ENCODE measurements around the gene CHRND. TPM values are rescaled to one million over a fixed set of nuclear protein-coding genes. Genes with fewer than 3 reads are reported as not detected.

Gene CHRND
- total and polyA plus RNA-seq, 2 experiments from 2014 or later = 0.10 to 0.11 TPM

DNA sequence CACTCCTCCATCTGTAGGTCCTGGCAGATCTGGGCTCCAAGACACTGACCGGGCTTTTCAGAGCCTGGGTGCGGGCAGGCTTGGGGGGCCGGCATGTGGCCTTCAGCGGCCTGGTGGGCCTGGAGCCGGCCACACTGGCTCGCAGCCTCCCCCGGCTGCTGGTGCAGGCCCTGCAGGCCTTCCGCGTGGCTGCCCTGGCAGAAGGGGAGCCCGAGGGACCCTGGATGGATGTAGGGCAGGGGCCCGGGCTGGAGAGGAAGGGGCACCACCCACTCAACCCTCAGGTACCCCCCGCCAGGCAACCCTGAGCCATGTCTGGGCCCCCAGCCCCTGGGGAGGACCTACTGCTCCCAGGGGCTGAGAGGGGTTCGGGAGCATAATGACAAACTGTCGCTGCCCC is 761 bp upstream of the CHRND start (continued):
- TF ChIP-seq, protein P1, sequence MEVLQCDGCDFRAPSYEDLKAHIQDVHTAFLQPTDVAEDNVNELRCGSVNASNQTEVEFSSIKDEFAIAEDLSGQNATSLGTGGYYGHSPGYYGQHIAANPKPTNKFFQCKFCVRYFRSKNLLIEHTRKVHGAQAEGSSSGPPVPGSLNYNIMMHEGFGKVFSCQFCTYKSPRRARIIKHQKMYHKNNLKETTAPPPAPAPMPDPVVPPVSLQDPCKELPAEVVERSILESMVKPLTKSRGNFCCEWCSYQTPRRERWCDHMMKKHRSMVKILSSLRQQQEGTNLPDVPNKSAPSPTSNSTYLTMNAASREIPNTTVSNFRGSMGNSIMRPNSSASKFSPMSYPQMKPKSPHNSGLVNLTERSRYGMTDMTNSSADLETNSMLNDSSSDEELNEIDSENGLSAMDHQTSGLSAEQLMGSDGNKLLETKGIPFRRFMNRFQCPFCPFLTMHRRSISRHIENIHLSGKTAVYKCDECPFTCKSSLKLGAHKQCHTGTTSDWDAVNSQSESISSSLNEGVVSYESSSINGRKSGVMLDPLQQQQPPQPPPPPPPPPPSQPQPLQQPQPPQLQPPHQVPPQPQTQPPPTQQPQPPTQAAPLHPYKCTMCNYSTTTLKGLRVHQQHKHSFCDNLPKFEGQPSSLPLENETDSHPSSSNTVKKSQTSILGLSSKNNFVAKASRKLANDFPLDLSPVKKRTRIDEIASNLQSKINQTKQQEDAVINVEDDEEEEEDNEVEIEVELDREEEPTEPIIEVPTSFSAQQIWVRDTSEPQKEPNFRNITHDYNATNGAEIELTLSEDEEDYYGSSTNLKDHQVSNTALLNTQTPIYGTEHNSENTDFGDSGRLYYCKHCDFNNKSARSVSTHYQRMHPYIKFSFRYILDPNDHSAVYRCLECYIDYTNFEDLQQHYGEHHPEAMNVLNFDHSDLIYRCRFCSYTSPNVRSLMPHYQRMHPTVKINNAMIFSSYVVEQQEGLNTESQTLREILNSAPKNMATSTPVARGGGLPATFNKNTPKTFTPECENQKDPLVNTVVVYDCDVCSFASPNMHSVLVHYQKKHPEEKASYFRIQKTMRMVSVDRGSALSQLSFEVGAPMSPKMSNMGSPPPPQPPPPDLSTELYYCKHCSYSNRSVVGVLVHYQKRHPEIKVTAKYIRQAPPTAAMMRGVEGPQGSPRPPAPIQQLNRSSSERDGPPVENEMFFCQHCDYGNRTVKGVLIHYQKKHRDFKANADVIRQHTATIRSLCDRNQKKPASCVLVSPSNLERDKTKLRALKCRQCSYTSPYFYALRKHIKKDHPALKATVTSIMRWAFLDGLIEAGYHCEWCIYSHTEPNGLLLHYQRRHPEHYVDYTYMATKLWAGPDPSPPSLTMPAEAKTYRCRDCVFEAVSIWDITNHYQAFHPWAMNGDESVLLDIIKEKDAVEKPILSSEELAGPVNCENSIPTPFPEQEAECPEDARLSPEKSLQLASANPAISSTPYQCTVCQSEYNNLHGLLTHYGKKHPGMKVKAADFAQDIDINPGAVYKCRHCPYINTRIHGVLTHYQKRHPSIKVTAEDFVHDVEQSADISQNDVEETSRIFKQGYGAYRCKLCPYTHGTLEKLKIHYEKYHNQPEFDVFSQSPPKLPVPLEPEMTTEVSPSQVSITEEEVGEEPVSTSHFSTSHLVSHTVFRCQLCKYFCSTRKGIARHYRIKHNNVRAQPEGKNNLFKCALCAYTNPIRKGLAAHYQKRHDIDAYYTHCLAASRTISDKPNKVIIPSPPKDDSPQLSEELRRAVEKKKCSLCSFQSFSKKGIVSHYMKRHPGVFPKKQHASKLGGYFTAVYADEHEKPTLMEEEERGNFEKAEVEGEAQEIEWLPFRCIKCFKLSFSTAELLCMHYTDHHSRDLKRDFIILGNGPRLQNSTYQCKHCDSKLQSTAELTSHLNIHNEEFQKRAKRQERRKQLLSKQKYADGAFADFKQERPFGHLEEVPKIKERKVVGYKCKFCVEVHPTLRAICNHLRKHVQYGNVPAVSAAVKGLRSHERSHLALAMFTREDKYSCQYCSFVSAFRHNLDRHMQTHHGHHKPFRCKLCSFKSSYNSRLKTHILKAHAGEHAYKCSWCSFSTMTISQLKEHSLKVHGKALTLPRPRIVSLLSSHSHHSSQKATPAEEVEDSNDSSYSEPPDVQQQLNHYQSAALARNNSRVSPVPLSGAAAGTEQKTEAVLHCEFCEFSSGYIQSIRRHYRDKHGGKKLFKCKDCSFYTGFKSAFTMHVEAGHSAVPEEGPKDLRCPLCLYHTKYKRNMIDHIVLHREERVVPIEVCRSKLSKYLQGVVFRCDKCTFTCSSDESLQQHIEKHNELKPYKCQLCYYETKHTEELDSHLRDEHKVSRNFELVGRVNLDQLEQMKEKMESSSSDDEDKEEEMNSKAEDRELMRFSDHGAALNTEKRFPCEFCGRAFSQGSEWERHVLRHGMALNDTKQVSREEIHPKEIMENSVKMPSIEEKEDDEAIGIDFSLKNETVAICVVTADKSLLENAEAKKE (CRISPR knock-in tag; IDR thresholded peaks at IDR 0.05) = no peak
- no peak for TF ChIP-seq CREB1 (CRISPR knock-in tag; IDR thresholded peaks at IDR 0.05; ENCODE audit: low read depth)

DNA sequence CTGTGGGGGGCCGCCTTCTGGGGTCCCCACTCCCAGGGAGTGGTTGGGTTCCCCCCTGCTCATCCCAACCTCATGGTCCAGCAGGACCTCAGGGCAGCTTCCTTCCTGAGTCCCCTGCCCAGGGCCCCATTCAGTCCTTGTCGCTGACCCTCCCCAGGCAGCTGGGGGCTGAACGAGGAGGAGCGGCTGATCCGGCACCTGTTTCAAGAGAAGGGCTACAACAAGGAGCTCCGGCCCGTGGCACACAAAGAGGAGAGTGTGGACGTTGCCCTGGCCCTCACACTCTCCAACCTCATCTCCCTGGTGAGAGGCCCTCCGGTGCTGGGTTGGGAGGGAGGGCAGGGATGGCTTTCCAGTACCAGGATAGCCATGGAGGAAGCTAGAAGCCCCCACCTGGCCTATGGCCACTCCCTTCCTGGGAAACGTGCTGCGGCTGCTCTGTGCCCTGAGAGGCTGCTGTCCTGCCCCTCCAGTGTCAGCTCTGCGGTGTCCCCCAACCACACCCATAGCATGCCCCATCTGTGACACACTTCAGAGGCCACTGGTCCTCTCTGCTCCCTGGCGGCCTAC is 497 bp downstream of the CHRND start:
- no peaks in the 10 kb centered on the region for H3K9me2 ChIP-seq (ENCODE audit: insufficient read depth)
- no peak overlapping the region for H3K27ac Mint-ChIP-seq
- no peak overlapping the region for H3K4me3 Mint-ChIP-seq
- H3K4me1 Mint-ChIP-seq = peaks cover 14% of the 10 kb centered on the region
- H3K4me1 ChIP-seq (ENCODE audit: insufficient read depth) = no peaks in the 10 kb centered on the region; the same call in 1 of the 2 replicates
- no peak overlapping the region for H2AFZ ChIP-seq
- no peaks in the 10 kb centered on the region for H3K79me2 ChIP-seq (replicated peaks; ENCODE audit: insufficient read depth)
- H3K27me3 Mint-ChIP-seq (ENCODE audit: insufficient read depth, low read depth, poor library complexity) = peaks cover 44% of the 10 kb centered on the region
- no peak overlapping the region for H3K4me3 ChIP-seq
- no peak overlapping the region for H3K27ac ChIP-seq (ENCODE audit: low read depth)
- 0 out of 2 replicates have a peak, but pooled peaks cover 1% of the 10 kb centered on the region for H3F3A ChIP-seq (replicated peaks; ENCODE audit: low read depth)
- H3K4me2 ChIP-seq = no peak overlapping the region
- no peaks in the 10 kb centered on the region for H3K9me3 Mint-ChIP-seq
- H3K36me3 ChIP-seq (ENCODE audit: insufficient read depth) = no peaks in the 10 kb centered on the region
- no peaks in the 10 kb centered on the region; the same call in 2 of the 3 replicates for H3K36me3 Mint-ChIP-seq (ENCODE audit: low read depth)
- H3K27me3 ChIP-seq (ENCODE audit: insufficient read depth) = peaks cover 38% of the 10 kb centered on the region
- H4K20me1 ChIP-seq (replicated peaks; ENCODE audit: insufficient read depth) = no peaks in the 10 kb centered on the region; the same call in 1 of the 2 replicates
- ATAC-seq (no peak), DNase-seq (ENCODE audit: low spot score) (no peak)
- TF ChIP-seq ZNF331 (CRISPR knock-in tag; IDR thresholded peaks at IDR 0.05; ENCODE audit: low read depth) = no peak
- TF ChIP-seq, protein P1 (CRISPR knock-in tag; IDR thresholded peaks at IDR 0.05) = no peak
- TF ChIP-seq, protein P2, sequence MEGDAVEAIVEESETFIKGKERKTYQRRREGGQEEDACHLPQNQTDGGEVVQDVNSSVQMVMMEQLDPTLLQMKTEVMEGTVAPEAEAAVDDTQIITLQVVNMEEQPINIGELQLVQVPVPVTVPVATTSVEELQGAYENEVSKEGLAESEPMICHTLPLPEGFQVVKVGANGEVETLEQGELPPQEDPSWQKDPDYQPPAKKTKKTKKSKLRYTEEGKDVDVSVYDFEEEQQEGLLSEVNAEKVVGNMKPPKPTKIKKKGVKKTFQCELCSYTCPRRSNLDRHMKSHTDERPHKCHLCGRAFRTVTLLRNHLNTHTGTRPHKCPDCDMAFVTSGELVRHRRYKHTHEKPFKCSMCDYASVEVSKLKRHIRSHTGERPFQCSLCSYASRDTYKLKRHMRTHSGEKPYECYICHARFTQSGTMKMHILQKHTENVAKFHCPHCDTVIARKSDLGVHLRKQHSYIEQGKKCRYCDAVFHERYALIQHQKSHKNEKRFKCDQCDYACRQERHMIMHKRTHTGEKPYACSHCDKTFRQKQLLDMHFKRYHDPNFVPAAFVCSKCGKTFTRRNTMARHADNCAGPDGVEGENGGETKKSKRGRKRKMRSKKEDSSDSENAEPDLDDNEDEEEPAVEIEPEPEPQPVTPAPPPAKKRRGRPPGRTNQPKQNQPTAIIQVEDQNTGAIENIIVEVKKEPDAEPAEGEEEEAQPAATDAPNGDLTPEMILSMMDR (conservative IDR thresholded peaks at IDR 0.05; ENCODE audit: low read depth in 2 of 2) = no peak
- no peak for TF ChIP-seq STAT1 (IDR thresholded peaks at IDR 0.05; ENCODE audit: unreplicated experiment)
- TF ChIP-seq ZNF114 (CRISPR knock-in tag; IDR thresholded peaks at IDR 0.05) = no peak
- TF ChIP-seq NANOG (IDR thresholded peaks at IDR 0.05; ENCODE audit: borderline replicate concordance) = no peak
- TF ChIP-seq CREB1 (CRISPR knock-in tag; IDR thresholded peaks at IDR 0.05; ENCODE audit: low read depth) = no peak

All from GM23338 (cell line).